Neural crest cell (in vitro differentiated cells): ENCODE data around the gene LRRC3C. TPM values are rescaled to one million over a fixed set of nuclear protein-coding genes. Genes with fewer than 3 reads are reported as not detected.

Source experiments
- DNase-seq: peaks from one replicate; pipeline ENCODE4 v3.0.0; 2021; ENCODE audit warnings: low read depth, mixed read lengths, low spot score
- H3K27ac Mint-ChIP-seq: one replicate; pipeline ENCODE4 v1.8.0; 2021; ENCODE audit warnings: mild to moderate bottlenecking, mixed read lengths; ENCODE audit not compliant: unreplicated experiment
- H3K27me3 Mint-ChIP-seq: 2 replicates; pipeline ENCODE4 v1.8.0; 2021; ENCODE audit warnings: low read depth, mild to moderate bottlenecking, mixed read lengths
- H3K36me3 Mint-ChIP-seq: 2 replicates; pipeline ENCODE4 v1.8.0; 2021; ENCODE audit warnings: low read depth, mild to moderate bottlenecking, mixed read lengths
- H3K4me1 Mint-ChIP-seq: 2 replicates; pipeline ENCODE4 v1.8.0; 2021; ENCODE audit warnings: mixed read lengths
- H3K4me3 Mint-ChIP-seq: one replicate; pipeline ENCODE4 v1.8.0; 2021; ENCODE audit warnings: mild to moderate bottlenecking, mixed read lengths
- H3K9me3 Mint-ChIP-seq: 2 replicates; pipeline ENCODE4 v1.8.0; 2021; ENCODE audit warnings: mixed read lengths
- total RNA-seq: library from RNA; stranded (reverse); gene quantifications from 2 replicates; pipeline ENCODE4 v1.2.1, GENCODE V29; 2021
- TF ChIP-seq, protein P1 (sequence below): fragments of 200-600 bp; sonication (generic); conservative IDR thresholded peaks from 2 replicates; pipeline ENCODE4 v1.5.0; 2021; ENCODE audit warnings: antibody characterized with exemption, mild to moderate bottlenecking

LRRC3C gene
- total RNA-seq, 1 donor from 2014 or later, result not detected

- H3K9me3 Mint-ChIP-seq, result no peaks in the 10 kb centered on the region
- H3K36me3 Mint-ChIP-seq, result no peaks in the 10 kb centered on the region
- TF ChIP-seq, protein P1, sequence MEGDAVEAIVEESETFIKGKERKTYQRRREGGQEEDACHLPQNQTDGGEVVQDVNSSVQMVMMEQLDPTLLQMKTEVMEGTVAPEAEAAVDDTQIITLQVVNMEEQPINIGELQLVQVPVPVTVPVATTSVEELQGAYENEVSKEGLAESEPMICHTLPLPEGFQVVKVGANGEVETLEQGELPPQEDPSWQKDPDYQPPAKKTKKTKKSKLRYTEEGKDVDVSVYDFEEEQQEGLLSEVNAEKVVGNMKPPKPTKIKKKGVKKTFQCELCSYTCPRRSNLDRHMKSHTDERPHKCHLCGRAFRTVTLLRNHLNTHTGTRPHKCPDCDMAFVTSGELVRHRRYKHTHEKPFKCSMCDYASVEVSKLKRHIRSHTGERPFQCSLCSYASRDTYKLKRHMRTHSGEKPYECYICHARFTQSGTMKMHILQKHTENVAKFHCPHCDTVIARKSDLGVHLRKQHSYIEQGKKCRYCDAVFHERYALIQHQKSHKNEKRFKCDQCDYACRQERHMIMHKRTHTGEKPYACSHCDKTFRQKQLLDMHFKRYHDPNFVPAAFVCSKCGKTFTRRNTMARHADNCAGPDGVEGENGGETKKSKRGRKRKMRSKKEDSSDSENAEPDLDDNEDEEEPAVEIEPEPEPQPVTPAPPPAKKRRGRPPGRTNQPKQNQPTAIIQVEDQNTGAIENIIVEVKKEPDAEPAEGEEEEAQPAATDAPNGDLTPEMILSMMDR, result no peak
- H3K4me3 Mint-ChIP-seq, result no peak overlapping the region
- H3K27me3 Mint-ChIP-seq, result peaks cover 85% of the 10 kb centered on the region
- DNase-seq, result no peak
- no peaks in the 10 kb centered on the region for H3K4me1 Mint-ChIP-seq
- no peak overlapping the region for H3K27ac Mint-ChIP-seq
Observed at GRCh38 chr17:39969375-39969774, 41.8 kb downstream of the LRRC3C start.

DNA sequence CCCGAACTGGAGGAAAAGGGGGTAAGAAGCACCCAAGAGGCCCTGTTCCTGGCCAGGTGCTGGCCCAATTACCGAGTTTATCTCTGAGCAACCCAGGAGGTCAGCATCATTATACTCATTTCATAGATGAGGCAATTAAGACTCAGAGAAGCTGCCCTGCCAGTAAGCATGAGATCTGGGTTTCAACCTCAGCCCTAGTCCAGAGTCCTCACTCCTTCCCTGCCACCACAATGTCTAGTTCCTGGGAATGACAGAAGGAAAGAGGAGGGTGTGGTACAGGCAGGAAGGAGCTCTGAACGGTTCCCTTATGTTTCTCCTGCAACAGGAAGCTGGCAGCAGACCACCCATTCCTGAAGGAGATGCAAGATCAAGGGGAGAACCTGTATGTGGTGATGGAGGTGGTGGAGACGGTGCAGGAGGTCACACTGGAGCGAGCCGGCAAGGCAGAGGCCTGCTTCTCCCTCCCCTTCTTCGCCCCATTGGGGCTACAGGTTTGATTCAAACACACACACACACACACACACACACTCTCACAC is 42.7 kb downstream of the LRRC3C start:
- TF ChIP-seq, protein P1, result no peak
- DNase-seq, result no peak
- Mint-ChIP-seq H3K27ac (no peak overlapping the region), H3K4me3 (no peak overlapping the region), H3K36me3 (no peaks in the 10 kb centered on the region), H3K27me3 (peaks cover 83% of the 10 kb centered on the region), H3K4me1 (no peaks in the 10 kb centered on the region), H3K9me3 (no peaks in the 10 kb centered on the region)

DNA sequence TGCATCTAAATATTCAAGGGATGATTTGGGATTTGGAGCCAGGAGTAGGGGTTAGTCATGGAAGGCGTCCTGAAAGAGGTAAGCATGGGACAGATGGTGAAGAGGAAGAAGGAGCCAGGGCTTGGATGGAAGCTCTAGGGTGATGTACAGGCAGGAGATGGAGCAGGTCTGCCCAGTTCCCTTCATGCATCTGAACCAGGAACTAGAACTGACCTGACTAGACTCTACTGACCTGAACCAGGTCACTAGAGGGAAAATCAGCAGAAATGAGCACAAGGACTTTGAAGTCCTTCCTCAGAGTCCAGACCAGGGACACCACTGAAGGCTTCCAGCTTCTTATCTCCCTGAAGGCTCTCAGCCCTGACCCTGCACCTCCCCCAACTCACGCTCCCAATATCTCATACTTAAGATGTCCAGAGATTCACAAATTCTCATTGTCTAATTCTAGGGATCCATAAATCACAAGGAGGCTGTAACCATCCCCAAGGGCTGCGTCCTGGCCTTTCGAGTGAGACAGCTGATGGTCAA is 43.6 kb downstream of the LRRC3C start:
- TF ChIP-seq, protein P1, result no peak
- Mint-ChIP-seq H3K27me3 (peaks cover 79% of the 10 kb centered on the region), H3K4me3 (no peak overlapping the region), H3K4me1 (no peaks in the 10 kb centered on the region), H3K27ac (no peak overlapping the region), H3K36me3 (no peaks in the 10 kb centered on the region), H3K9me3 (no peaks in the 10 kb centered on the region)
- DNase-seq, result no peak

DNA sequence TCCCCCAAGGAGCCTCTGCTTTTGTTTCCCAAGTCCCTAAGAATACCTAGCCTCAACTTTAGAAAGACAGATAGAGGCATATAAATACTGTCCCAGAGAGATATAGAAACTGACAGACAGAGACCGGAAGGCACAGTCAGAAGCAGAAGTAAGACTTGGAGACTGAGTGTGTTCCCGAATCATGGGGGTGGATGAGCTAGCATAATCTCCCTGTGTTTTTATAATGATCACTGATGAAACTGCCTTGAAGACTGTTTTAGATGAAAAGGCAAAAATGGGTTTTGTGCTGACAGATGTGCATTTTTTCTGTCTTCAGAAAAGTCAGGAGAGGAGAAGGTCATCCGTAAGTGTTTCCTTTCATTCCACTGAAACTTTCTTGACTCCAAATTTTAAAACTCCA is 44.7 kb downstream of the LRRC3C start:
- no peaks in the 10 kb centered on the region for H3K36me3 Mint-ChIP-seq
- H3K4me1 Mint-ChIP-seq, result no peaks in the 10 kb centered on the region
- no peak overlapping the region for H3K27ac Mint-ChIP-seq
- no peak overlapping the region for H3K4me3 Mint-ChIP-seq
- TF ChIP-seq, protein P1, result no peak
- peaks cover 75% of the 10 kb centered on the region for H3K27me3 Mint-ChIP-seq
- DNase-seq, result no peak
- no peaks in the 10 kb centered on the region for H3K9me3 Mint-ChIP-seq

GRCh38 chr17:39973496-39973895 is 46.0 kb downstream of the LRRC3C start:
- no peak for DNase-seq
- H3K27ac Mint-ChIP-seq, result no peak overlapping the region
- no peaks in the 10 kb centered on the region for H3K36me3 Mint-ChIP-seq
- H3K4me3 Mint-ChIP-seq, result no peak overlapping the region
- no peaks in the 10 kb centered on the region for H3K4me1 Mint-ChIP-seq
- peaks cover 74% of the 10 kb centered on the region for H3K27me3 Mint-ChIP-seq
- TF ChIP-seq, protein P1, result no peak
- no peaks in the 10 kb centered on the region for H3K9me3 Mint-ChIP-seq
